ENCODE measurements around the gene RSAD2.

RSAD2 gene

DNA sequence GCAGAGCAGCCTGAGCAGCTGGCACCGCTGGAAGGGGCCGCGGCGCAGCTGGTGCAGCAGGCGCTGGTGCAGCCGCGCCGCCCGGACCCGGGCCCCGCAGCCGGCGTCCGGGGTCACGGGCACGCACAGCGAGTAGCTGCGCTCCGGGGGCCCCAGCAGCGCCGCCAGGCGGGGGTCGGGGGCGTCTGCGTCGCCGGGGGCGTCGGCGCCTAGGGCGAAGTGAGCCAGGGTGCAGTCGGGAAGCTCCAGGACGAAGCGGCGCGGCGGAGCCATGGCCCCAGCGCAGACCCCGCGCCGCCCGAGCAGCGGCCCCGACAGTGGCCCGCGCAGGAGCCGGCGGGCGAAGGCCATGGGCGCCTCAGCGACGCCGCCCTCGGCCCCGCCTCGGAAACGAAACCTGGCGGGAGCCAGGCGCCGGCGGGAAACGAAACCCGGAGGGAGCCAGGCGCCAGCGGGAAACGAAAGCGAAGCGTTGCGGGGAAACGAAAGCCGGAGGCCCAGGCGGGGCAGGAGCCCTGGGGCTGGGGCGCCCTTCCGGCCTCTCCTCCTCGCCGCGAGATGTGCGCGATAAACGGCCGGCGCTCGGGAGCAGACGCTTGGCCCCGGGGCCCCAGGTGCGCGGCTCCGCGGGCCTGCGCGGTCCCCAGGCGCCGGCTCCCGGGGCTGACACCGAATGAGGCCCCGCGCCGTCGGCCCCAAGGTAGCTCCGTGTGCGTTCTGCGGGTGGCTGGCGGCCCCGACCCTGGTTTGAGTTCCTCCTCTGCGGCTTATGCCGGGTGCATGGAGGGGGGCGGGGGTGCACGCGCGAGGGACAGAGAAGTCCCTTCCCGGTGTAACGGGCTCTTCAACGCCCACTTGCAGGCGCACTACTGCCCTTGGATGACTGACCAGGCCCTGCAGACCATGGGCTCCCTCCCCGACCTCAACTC is 12.0 kb upstream of the RSAD2 start, which contains the start of gene CMPK2:
Gene CMPK2 (minus strand): TSS at position 562 of the 929 bp plus-strand sequence. CDS start 211 bp downstream, at position 351.
- no peak for TF ChIP-seq EZH2phosphoT487 (conservative IDR thresholded peaks at IDR 0.05; ENCODE audit: low read length)
- TF ChIP-seq, protein P1, sequence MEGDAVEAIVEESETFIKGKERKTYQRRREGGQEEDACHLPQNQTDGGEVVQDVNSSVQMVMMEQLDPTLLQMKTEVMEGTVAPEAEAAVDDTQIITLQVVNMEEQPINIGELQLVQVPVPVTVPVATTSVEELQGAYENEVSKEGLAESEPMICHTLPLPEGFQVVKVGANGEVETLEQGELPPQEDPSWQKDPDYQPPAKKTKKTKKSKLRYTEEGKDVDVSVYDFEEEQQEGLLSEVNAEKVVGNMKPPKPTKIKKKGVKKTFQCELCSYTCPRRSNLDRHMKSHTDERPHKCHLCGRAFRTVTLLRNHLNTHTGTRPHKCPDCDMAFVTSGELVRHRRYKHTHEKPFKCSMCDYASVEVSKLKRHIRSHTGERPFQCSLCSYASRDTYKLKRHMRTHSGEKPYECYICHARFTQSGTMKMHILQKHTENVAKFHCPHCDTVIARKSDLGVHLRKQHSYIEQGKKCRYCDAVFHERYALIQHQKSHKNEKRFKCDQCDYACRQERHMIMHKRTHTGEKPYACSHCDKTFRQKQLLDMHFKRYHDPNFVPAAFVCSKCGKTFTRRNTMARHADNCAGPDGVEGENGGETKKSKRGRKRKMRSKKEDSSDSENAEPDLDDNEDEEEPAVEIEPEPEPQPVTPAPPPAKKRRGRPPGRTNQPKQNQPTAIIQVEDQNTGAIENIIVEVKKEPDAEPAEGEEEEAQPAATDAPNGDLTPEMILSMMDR (IDR thresholded peaks at IDR 0.05; ENCODE audit: insufficient read depth, low read length, poor library complexity, severe bottlenecking): peak; percentile 18

DNA sequence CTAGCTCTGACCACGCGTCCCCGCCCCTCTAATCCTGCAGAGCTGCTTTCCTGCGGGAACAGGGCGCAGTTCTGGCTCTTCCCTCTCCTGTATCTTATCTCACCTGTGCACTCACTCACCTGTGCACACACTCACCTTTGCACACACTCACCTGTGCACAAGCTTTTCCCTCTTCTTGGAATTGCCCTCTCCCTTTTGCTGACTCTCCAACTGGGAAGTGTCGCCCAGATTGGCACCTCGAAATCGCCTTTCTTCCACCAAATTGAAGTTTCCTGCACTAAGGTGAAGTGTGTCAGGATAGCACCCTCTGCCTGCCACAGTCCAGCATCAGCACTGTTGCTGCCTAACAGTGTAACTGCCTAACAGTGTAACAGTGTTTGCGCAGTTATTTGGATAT is 11.3 kb upstream of the RSAD2 start:
- H2AFZ ChIP-seq (ENCODE audit: low read depth, low read length, severe bottlenecking): peak overlapping the region; percentile 52
- H3K79me2 ChIP-seq (ENCODE audit: insufficient read depth, low read length): no peaks in the 10 kb centered on the region
- TF ChIP-seq EZH2phosphoT487 (conservative IDR thresholded peaks at IDR 0.05; ENCODE audit: low read length): no peak
- TF ChIP-seq, protein P1 (IDR thresholded peaks at IDR 0.05; ENCODE audit: insufficient read depth, low read length, poor library complexity, severe bottlenecking): peak; percentile 40
- H3K27ac ChIP-seq (ENCODE audit: low read depth, low read length): no peak overlapping the region
- H3K9me3 ChIP-seq (ENCODE audit: insufficient read depth, low read length): no peaks in the 10 kb centered on the region
- H3K4me2 ChIP-seq (ENCODE audit: low read depth, low read length, poor library complexity, severe bottlenecking): peak overlapping the region; percentile 59
- no peaks in the 10 kb centered on the region for H3K9me2 ChIP-seq (replicated peaks; ENCODE audit: insufficient read depth, low read length)
- H3K36me3 ChIP-seq (ENCODE audit: low read length): no peaks in the 10 kb centered on the region; the same call in 1 of the 2 replicates
- H3K27me3 ChIP-seq (ENCODE audit: low read length): no peaks in the 10 kb centered on the region
- peak overlapping the region; percentile 57 for H3K9ac ChIP-seq (ENCODE audit: low read length)
- H4K20me1 ChIP-seq (ENCODE audit: low read depth, low read length): no peaks in the 10 kb centered on the region
- peaks cover 9% of the 10 kb centered on the region; the same call in 1 of the 2 replicates for H3F3A ChIP-seq (ENCODE audit: insufficient read depth)
- peak overlapping the region; percentile 52 for H3K4me3 ChIP-seq (ENCODE audit: insufficient read depth, low read length, poor library complexity, severe bottlenecking)

More for the DNA sequence above, 12.0 kb upstream of the RSAD2 start, which contains the start of gene CMPK2:
- H3K9me2 ChIP-seq (replicated peaks; ENCODE audit: insufficient read depth, low read length): no peaks in the 10 kb centered on the region
- peak within 1 kb of the TSS; percentile 59 for H3K4me2 ChIP-seq (ENCODE audit: low read depth, low read length, poor library complexity, severe bottlenecking)
- H3K27me3 ChIP-seq (ENCODE audit: low read length): no peaks in the 10 kb centered on the region
- peak within 1 kb of the TSS; percentile 27; the same call in 1 of the 2 replicates for H3K27ac ChIP-seq (ENCODE audit: low read depth, low read length)
- H3K36me3 ChIP-seq (ENCODE audit: low read length): no peaks in the 10 kb centered on the region; the same call in 1 of the 2 replicates
- no peaks in the 10 kb centered on the region; the same call in 1 of the 2 replicates for H3K9me3 ChIP-seq (ENCODE audit: insufficient read depth, low read length)
- H3K79me2 ChIP-seq (ENCODE audit: insufficient read depth, low read length): no peaks in the 10 kb centered on the region
- H3F3A ChIP-seq (ENCODE audit: insufficient read depth): peaks cover 9% of the 10 kb centered on the region; the same call in 1 of the 2 replicates
- H2AFZ ChIP-seq (ENCODE audit: low read depth, low read length, severe bottlenecking): peak within 1 kb of the TSS; percentile 52
- no peaks in the 10 kb centered on the region for H4K20me1 ChIP-seq (ENCODE audit: low read depth, low read length)
- peak within 1 kb of the TSS; percentile 57 for H3K9ac ChIP-seq (ENCODE audit: low read length)
- H3K4me3 ChIP-seq (ENCODE audit: insufficient read depth, low read length, poor library complexity, severe bottlenecking): peak within 1 kb of the TSS; percentile 52

DNA sequence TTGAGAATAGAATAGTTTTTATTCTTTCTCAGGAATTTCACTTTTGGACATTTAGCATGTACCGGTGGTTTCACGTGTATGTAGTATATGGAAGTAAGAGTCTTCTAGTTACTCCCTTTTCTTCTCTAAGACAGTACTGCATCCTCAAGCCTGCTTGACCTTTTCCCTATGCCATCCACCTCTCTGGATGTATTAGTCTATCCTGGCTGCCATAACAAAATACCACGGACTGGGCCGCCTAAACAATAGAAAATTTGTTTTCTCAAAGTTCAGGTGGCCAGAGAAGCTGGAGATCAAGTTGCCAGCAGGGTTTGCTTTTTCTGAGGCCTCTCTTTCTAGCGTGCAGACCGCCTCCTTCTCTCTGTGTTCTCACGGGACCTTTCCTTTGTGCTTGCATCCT is 10.6 kb upstream of the RSAD2 start:
- Histone ChIP-seq H3K4me3 (ENCODE audit: insufficient read depth, low read length, poor library complexity, severe bottlenecking) (no peak overlapping the region), H3K9me3 (ENCODE audit: insufficient read depth, low read length) (no peaks in the 10 kb centered on the region), H3K79me2 (ENCODE audit: insufficient read depth, low read length) (no peaks in the 10 kb centered on the region), H2AFZ (ENCODE audit: low read depth, low read length, severe bottlenecking) (no peak overlapping the region), H3K9ac (ENCODE audit: low read length) (no peak overlapping the region), H3K27ac (ENCODE audit: low read depth, low read length) (no peak overlapping the region), H3K4me2 (ENCODE audit: low read depth, low read length, poor library complexity, severe bottlenecking) (no peak overlapping the region), H3F3A (ENCODE audit: insufficient read depth) (peaks cover 9% of the 10 kb centered on the region; the same call in 1 of the 2 replicates), H3K9me2 (replicated peaks; ENCODE audit: insufficient read depth, low read length) (no peaks in the 10 kb centered on the region), H3K27me3 (ENCODE audit: low read length) (no peaks in the 10 kb centered on the region; the same call in 1 of the 2 replicates), H4K20me1 (ENCODE audit: low read depth, low read length) (no peaks in the 10 kb centered on the region), H3K36me3 (ENCODE audit: low read length) (no peaks in the 10 kb centered on the region; the same call in 1 of the 2 replicates)
- TF ChIP-seq EZH2phosphoT487 (conservative IDR thresholded peaks at IDR 0.05; ENCODE audit: low read length): no peak
- TF ChIP-seq, protein P1 (IDR thresholded peaks at IDR 0.05; ENCODE audit: insufficient read depth, low read length, poor library complexity, severe bottlenecking): no peak
